HG02610 (cell line): ENCODE data around the gene PDE11A.

Experiments used
- ATAC-seq: cut with Tn5 transposase; IDR thresholded peaks from one replicate; pipeline ENCODE4 v1.9.1; 2021; ENCODE audit warnings: mild to moderate bottlenecking, moderate library complexity; ENCODE audit not compliant: unreplicated experiment

Gene PDE11A

GRCh38 chr2:177582000-177582399 is 490.6 kb downstream of the PDE11A start:
- ATAC-seq = no peak

DNA sequence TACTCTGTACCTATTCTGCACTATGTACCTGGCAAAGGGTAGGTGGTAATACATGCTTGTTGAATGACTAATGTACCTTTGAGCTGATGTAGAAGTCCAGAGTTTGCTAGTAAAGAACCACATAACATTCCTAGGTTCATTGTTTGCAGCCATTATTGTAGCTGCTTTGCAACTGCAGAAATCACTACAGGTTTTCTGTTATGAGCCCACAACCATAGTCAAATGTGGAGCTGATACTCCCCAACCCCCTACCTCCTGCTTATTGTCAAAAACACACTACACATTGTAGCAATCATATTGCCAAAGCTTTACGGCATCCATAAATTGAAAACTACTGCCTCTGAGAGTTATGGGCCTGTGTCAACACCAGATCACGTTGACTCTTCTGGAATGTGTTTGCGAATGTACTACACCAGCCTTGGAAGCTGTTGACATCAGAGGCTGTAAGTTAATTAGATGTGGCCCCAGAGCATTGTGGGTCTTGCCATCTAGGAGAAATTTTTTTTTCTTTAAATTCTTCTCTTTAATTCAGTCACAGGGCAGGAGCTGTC is 493.0 kb downstream of the PDE11A start:
- no peak for ATAC-seq

DNA sequence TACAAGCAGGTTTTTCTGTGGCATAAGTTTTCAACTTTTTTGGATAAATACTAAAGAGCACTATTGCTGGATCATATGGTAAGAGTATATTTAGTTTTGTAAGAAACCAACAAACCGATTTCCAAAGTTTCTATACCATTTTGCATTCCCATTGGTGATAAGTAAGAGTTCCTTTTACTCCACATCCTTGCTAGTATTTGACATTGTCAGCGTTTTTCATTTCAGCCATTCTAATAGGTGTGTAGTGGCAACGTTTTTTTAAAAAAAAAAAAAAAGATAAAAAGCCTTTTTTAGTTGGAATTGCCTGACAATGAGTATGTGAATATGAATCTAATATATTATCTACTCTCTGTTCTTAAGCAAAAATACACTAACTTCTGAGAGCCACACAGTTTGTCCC is 494.1 kb downstream of the PDE11A start:
- ATAC-seq = no peak

GRCh38 chr2:177577075-177577474 is 495.5 kb downstream of the PDE11A start:
- no peak for ATAC-seq

DNA sequence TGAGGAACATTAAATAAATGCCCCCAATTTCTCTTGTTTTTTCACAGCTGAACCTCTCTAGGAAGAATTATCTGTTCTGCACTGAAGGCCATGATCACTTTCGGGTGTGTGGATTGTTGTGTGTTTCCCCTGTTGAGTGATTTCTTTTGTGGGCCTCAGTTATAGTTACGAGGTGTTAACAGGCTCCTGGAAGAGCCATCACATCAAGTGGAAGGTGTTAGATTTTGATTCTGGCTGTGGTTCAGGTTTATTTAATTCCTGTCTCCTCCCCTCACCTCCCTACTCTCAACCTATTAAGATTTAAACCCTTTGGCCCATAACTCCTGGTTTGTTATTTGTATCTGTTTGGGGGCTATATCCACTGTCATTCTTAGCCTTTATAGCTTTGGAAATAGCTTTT is 497.2 kb downstream of the PDE11A start:
- ATAC-seq = no peak

DNA sequence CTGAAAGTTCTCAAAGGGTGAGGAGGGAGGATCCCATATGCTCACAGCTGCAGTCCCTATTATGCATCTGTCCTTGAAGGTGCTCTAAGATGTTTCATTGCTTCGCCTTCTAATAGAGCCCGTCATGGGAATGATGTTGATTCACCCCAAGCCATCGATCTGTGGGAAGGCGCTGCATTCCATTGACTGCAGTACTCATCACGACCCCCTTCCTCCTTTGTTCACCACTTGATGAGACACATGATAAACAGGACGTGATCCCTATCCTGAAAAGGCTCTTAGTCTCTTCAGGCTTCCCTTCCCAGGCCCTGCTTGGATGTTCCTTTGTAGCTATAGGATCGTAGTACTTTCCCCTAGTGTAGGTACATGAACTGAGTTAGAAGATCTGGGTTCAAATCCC is 498.2 kb downstream of the PDE11A start:
- no peak for ATAC-seq
